ENCODE results near the gene P2RY12.

Gene P2RY12

GRCh38 chr3:151384741-151385174 lies at the start of gene P2RY12:
P2RY12 (minus strand) TSS chr3:151384753; CDS start chr3:151338845, 45,908 bp downstream.
- no peak for DNase-seq

- DNase-seq: no peak
These were observed 48.2 kb upstream of the P2RY12 start for GRCh38 chr3:151432616-151433372.

- DNase-seq: no peak
These were observed 47.4 kb upstream of the P2RY12 start for GRCh38 chr3:151431940-151432339.

GRCh38 chr3:151430821-151431484 lies 46.4 kb upstream of the P2RY12 start:
- no peak for DNase-seq

GRCh38 chr3:151428386-151428785 lies 43.8 kb upstream of the P2RY12 start:
- DNase-seq: no peak

- DNase-seq: no peak
These were observed 41.7 kb upstream of the P2RY12 start for GRCh38 chr3:151426341-151426657.

GRCh38 chr3:151425627-151426340 lies 41.2 kb upstream of the P2RY12 start:
- DNase-seq: no peak

- DNase-seq: no peak
These were observed 38.5 kb upstream of the P2RY12 start for GRCh38 chr3:151423091-151423490.

GRCh38 chr3:151421938-151422337 lies 37.4 kb upstream of the P2RY12 start:
- no peak for DNase-seq

GRCh38 chr3:151419806-151420205 lies 35.3 kb upstream of the P2RY12 start:
- no peak for DNase-seq

- no peak for DNase-seq
These were observed 30.7 kb upstream of the P2RY12 start for GRCh38 chr3:151415289-151415688.

- no peak for DNase-seq
These were observed 28.4 kb upstream of the P2RY12 start for GRCh38 chr3:151412989-151413388.

- no peak for DNase-seq
These were observed 26.5 kb upstream of the P2RY12 start for GRCh38 chr3:151410891-151411559.

- DNase-seq: no peak
These were observed 23.4 kb upstream of the P2RY12 start for GRCh38 chr3:151407928-151408327.

- DNase-seq: no peak
These were observed 19.8 kb upstream of the P2RY12 start for GRCh38 chr3:151404316-151404715.

- no peak for DNase-seq
These were observed 18.7 kb upstream of the P2RY12 start for GRCh38 chr3:151403246-151403645.

- no peak for DNase-seq
These were observed 17.8 kb upstream of the P2RY12 start for GRCh38 chr3:151402349-151402748.

- DNase-seq: no peak
These were observed 15.8 kb upstream of the P2RY12 start for GRCh38 chr3:151400341-151400740.

GRCh38 chr3:151398895-151399294 lies 14.3 kb upstream of the P2RY12 start:
- DNase-seq: no peak

- no peak for DNase-seq
These were observed 11.3 kb upstream of the P2RY12 start for GRCh38 chr3:151395806-151396205.

GRCh38 chr3:151394611-151395010 lies 10.1 kb upstream of the P2RY12 start:
- no peak for DNase-seq

- no peak for DNase-seq
These were observed 9.4 kb upstream of the P2RY12 start for GRCh38 chr3:151393941-151394340.

- no peak for DNase-seq
These were observed 8.7 kb upstream of the P2RY12 start for GRCh38 chr3:151393146-151393830.

Measured in T1000 (cell line).